ENCODE measurements around the gene MIS18BP1. TPM values are rescaled to one million over a fixed set of nuclear protein-coding genes. Genes with fewer than 3 reads are reported as not detected.

MIS18BP1 gene
- total RNA-seq, 1 donor from 2014 or later = 26.8 TPM

Other genes with a start within 250 kb of the MIS18BP1 start
- gene PRPF39, start 169.1 kb downstream of the MIS18BP1 start, total RNA-seq = 12.7 and 16.4 TPM in 2 replicates
- 65.8 and 74.9 TPM in 2 replicates for gene FKBP3, start 118.7 kb downstream of the MIS18BP1 start, total RNA-seq
- gene FANCM, start 117.3 kb downstream of the MIS18BP1 start, total RNA-seq = 3.9 and 11.7 TPM in 2 replicates